GM13977 (cell line): Measurements from ENCODE around the gene TMEM94.

Experiments
- DNase-seq: peaks from one replicate; pipeline ENCODE4 v3.0.0; 2012; ENCODE audit warnings: low spot score
- in situ Hi-C: fragments of 300-500 bp; cut with MboI; formaldehyde crosslinking; loops from one replicate; pipeline ENCODE4 v1.12.0; 2022; ENCODE audit warnings: low sequenced_read_pairs, low pct_unique_long_range_greater_than_20kb, mixed read lengths, inconsistent platforms; ENCODE audit not compliant: unreplicated experiment
- TF ChIP-seq, protein P1 (sequence below): IDR thresholded peaks from 2 replicates; pipeline ENCODE4 v1.5.1; 2012; ENCODE audit warnings: mild to moderate bottlenecking, control low read depth; ENCODE audit not compliant: insufficient read depth; ENCODE audit errors: extremely low read depth, missing control alignments

Gene TMEM94

DNA sequence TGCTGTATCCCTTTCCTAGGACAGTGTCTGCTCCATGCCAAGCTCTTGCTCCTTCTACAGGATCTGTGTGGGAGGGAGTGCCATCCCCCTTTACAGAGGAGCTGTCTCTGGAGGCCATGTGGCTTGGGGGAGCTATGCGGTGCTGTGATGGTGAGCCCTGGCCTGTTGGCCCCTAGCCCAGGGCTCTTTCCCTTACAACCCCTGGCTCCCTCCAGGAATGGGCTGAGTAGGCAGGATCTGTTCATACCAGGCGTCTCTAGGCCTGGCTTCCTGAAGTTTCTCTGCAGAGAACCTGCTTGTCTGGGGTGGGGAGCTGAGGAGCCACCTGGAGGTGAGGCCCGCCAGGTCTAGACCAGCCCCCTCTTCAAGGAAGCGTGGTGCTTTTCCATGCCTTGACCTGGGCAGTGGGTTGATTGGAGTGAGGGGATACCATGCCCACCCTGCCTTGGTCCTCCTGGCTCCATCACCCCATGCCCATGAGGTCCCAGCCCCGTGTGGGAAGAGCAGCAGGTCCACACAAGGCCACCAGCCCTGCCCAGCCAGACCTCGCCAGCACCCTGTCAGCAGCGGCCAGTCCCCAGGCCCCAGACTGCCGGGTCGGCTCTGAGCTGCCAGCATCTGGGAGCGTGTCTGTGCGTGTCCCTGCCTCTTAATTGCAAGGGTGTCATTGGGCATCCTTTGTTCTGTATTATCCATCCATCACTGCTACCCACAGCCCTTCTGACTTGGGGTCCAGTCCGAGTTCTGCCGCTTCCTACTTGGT, 83.7 kb downstream of the TMEM94 start:
- DNase-seq: no peak
- in situ Hi-C loops: no loop called here
- TF ChIP-seq, protein P1, sequence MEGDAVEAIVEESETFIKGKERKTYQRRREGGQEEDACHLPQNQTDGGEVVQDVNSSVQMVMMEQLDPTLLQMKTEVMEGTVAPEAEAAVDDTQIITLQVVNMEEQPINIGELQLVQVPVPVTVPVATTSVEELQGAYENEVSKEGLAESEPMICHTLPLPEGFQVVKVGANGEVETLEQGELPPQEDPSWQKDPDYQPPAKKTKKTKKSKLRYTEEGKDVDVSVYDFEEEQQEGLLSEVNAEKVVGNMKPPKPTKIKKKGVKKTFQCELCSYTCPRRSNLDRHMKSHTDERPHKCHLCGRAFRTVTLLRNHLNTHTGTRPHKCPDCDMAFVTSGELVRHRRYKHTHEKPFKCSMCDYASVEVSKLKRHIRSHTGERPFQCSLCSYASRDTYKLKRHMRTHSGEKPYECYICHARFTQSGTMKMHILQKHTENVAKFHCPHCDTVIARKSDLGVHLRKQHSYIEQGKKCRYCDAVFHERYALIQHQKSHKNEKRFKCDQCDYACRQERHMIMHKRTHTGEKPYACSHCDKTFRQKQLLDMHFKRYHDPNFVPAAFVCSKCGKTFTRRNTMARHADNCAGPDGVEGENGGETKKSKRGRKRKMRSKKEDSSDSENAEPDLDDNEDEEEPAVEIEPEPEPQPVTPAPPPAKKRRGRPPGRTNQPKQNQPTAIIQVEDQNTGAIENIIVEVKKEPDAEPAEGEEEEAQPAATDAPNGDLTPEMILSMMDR: no peak

DNA sequence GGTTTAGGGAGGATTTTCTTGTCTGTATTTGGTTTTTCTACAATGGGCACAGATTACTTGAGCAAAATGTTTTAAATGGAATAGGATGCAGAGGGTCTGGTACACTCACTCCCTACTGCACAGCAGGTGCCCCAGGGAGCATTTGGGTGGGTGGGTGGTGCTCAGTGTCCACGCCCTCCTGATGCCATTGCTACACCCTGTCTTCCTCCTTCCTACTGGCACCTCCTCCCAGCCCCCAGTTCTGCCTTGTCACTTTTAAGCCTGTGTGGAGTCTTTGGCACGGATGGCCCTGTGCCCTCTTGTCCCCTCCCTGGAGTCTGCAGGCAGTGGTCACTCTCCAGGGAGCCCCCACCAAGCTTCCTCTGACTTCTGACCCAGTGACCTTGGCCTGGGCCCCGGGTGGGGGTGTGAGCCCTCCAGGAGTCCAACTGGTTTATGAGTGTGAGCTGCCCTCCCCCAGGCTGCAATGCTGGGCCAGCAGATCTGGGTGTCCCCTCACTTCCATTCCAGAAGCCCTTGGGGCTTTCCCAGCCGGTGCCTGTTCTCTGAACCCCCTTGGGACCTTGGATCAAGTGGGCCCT, 84.6 kb downstream of the TMEM94 start:
- DNase-seq: no peak
- TF ChIP-seq, protein P1: no peak
- in situ Hi-C loops: no loop called here

DNA sequence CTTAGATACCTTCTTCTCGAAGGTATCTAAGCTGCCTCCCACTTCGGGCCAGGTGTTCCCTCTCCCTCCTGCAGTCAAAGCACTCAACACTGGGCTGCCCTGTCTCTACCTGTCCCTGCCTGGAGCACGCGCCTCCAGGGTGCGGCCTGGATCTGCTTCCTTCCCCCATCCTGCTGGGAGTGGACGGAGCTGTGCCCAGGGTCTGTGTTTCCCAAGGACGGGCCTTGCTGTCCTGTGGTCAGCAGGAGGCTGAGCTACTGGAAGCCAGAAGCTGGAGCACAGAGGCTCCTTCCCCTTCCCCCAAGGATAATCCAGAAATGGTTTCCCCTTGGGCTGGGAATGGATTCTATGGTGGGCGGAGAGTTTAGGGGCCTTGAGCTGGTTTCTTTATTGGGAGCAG, 85.8 kb downstream of the TMEM94 start:
- in situ Hi-C loops: no loop called here
- DNase-seq: no peak
- TF ChIP-seq, protein P1: no peak

DNA sequence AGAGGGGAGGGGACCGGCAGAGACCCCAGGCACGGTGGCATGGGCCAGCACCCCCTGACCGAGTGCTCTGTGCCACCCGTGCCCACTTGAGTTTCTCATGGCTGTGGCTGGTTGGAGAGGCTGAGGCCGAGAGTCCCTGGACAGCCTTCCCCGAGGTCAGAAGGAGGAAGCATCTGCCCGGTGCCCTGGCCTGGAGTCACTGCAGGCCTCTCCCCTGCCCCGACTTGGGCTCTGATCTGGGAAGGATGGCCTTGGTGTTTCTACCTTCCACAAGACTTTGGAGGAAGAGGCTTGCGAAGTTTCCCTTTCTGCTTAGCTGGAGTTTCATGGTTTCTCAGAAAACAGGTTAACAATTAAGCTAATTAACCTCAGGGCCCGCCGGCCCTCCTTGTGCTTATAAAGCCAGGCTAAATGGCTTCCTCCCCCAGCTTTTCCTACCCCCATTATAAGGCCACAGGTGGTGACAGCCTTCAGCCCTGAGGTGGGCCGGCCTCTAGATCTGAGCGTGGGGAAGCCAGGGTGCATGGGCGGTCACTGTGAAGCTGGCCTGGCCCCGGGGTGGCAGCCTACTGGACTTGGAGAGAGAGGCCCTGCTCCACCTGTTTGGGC, 86.4 kb downstream of the TMEM94 start:
- TF ChIP-seq, protein P1: no peak
- no peak for DNase-seq
- in situ Hi-C loops: no loop called here

DNA sequence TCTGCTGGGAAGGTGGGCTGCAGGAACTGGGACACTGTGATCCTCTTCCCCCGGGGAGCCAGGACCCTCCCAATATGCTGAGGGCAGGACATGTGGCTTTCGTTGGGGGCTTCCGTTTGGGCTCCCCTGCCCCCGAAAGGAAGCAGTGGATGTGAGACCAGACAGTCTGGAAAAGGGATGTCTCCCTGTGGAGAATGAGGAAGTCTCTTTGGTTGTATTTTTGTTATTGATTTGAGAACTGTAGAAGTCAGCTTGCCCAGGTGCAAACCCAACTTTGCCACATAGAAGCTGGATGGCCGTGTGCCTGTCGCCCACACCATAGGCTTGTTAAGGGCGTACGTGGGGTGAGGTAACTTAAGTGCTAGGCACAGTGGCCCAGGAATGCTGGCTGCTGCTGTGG, 87.8 kb downstream of the TMEM94 start:
- in situ Hi-C loops: no loop called here
- DNase-seq: no peak
- TF ChIP-seq, protein P1: no peak

DNA sequence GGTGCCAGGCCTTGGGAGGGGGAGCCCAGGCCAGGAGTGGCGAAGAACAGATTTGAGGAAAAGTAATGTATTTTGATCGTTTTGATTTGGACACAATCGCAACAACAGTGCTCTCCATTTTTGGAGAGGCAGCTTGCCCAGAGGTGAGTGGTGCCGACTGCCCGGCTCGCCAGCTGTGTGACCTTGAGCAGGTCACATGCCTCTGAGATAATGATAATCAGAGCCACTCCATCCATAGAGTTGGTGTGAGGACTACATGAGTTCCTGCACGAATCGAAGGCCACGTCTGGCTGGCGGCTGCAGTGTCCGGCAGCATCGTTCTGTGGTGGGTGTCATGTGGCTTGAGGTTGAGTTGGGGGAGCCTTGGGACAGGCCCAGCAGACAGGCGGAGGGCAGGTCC, 89.7 kb downstream of the TMEM94 start:
- TF ChIP-seq, protein P1: no peak
- in situ Hi-C loops: no loop called here

More for the DNA sequence above, 89.7 kb downstream of the TMEM94 start:
- no peak for DNase-seq
